IMR-90 (cell line): ENCODE results near the gene SNAPIN. TPM values are rescaled to one million over a fixed set of nuclear protein-coding genes. Genes with fewer than 3 reads are reported as not detected.

Source experiments
- ATAC-seq: fragments of 200-7000 bp; cut with Tn5 transposase; 2 replicates; pipeline ENCODE4 v1.9.1; 2020; ENCODE audit warnings: low read depth, mild to moderate bottlenecking, moderate library complexity
- BruUV-seq: library from RNA; stranded (reverse); fragments of 400-500 nt; replicated peaks from 2 replicates; lab custom pipeline; 2021; lab: Mats Ljungman, UMichigan
- CTCF ChIA-PET: fragments of 300-600 bp; formaldehyde crosslinking; extraction: SDS; loops from one replicate; lab custom pipeline; 2021; ENCODE audit warnings: antibody characterized with exemption; lab: Yijun Ruan, JAX
- POLR2A ChIA-PET: fragments of 300-600 bp; sonication (Branson Sonifier 250); formaldehyde crosslinking; loops from one replicate; lab custom pipeline; 2022; ENCODE audit warnings: antibody characterized with exemption; ENCODE audit not compliant: unreplicated experiment; lab: Charles Lee
- DNase-seq: peaks from one replicate; pipeline ENCODE4 v3.0.0; 2013
- H2AFZ ChIP-seq: replicated peaks from 2 replicates; pipeline ENCODE3; 2013; ENCODE audit warnings: low read length, mild to moderate bottlenecking; ENCODE audit not compliant: poor library complexity
- H2AK5ac ChIP-seq: 2 replicates; pipeline ENCODE4 v1.6.1; 2013; ENCODE audit warnings: low read depth, low read length, inconsistent platforms
- H2AK9ac ChIP-seq: replicated peaks from 2 replicates; pipeline ENCODE3; 2013; ENCODE audit warnings: mild to moderate bottlenecking, low read depth, low read length, moderate library complexity; ENCODE audit not compliant: poor library complexity
- H2BK120ac ChIP-seq: 2 replicates; pipeline ENCODE4 v1.6.1; 2013; ENCODE audit warnings: low read depth, low read length, inconsistent platforms
- H2BK15ac ChIP-seq: 3 replicates; pipeline ENCODE4 v1.6.1; 2013; ENCODE audit warnings: low read depth, low read length, inconsistent platforms
- H2BK20ac ChIP-seq: 2 replicates; pipeline ENCODE4 v1.6.1; 2013; ENCODE audit warnings: low read depth, mild to moderate bottlenecking, inconsistent platforms, low read length, moderate library complexity
- H2BK5ac ChIP-seq: 2 replicates; pipeline ENCODE4 v1.6.1; 2013; ENCODE audit warnings: mild to moderate bottlenecking, low read depth, low read length, inconsistent platforms; ENCODE audit not compliant: poor library complexity, severe bottlenecking
- H3K14ac ChIP-seq: replicated peaks from 2 replicates; pipeline ENCODE4 v1.6.1; 2013; ENCODE audit warnings: low read depth, low read length, inconsistent platforms
- H3K18ac ChIP-seq: 2 replicates; pipeline ENCODE4 v1.6.1; 2013; ENCODE audit warnings: low read depth, low read length, control low read depth
- H3K23ac ChIP-seq: 2 replicates; pipeline ENCODE4 v1.6.1; 2013; ENCODE audit warnings: low read depth, low read length, inconsistent platforms
- H3K27ac ChIP-seq: 2 replicates; pipeline ENCODE4 v1.5.1; 2013; ENCODE audit warnings: mild to moderate bottlenecking, control low read depth, low read length; ENCODE audit not compliant: insufficient read depth
- H3K27me3 ChIP-seq: 2 replicates; pipeline ENCODE4 v1.6.1; 2013; ENCODE audit warnings: low read length; ENCODE audit not compliant: control insufficient read depth, insufficient read depth
- H3K36me3 ChIP-seq: 2 replicates; pipeline ENCODE4 v1.6.1; 2013; ENCODE audit warnings: low read length, mixed read lengths; ENCODE audit not compliant: control insufficient read depth, insufficient read depth
- H3K4ac ChIP-seq: 2 replicates; pipeline ENCODE4 v1.6.1; 2013; ENCODE audit warnings: low read depth, low read length, inconsistent platforms
- H3K4me1 ChIP-seq: 2 replicates; pipeline ENCODE4 v1.6.1; 2013; ENCODE audit warnings: low read length, mixed read lengths; ENCODE audit not compliant: control insufficient read depth, insufficient read depth
- H3K4me2 ChIP-seq: 2 replicates; pipeline ENCODE4 v1.6.1; 2013; ENCODE audit warnings: low read depth, mild to moderate bottlenecking, control low read depth, low read length, moderate library complexity
- H3K4me3 ChIP-seq: 2 replicates; pipeline ENCODE4 v1.5.1; 2013; ENCODE audit warnings: low read depth, mild to moderate bottlenecking, control low read depth, low read length, moderate library complexity; ENCODE audit not compliant: insufficient read depth
- H3K56ac ChIP-seq: 2 replicates; pipeline ENCODE4 v1.6.1; 2013; ENCODE audit warnings: low read length, inconsistent platforms; ENCODE audit not compliant: insufficient read depth; ENCODE audit errors: extremely low read depth
- H3K79me1 ChIP-seq, 2 experiments: 2 replicates each; pipeline ENCODE4 v1.6.1; 2013; ENCODE audit warnings: low read length in 2 of 2, inconsistent platforms in 1 of 2, low read depth in 1 of 2
- H3K9ac ChIP-seq: 2 replicates; pipeline ENCODE4 v1.6.1; 2013; ENCODE audit warnings: low read depth, low read length, control low read depth
- H3K9me1 ChIP-seq: 2 replicates; pipeline ENCODE4 v1.6.1; 2013; ENCODE audit warnings: low read length, inconsistent platforms; ENCODE audit not compliant: insufficient read depth
- H3K9me3 ChIP-seq: 2 replicates; pipeline ENCODE4 v1.6.1; 2013; ENCODE audit warnings: low read length; ENCODE audit not compliant: control insufficient read depth, insufficient read depth
- H4K20me1 ChIP-seq: 2 replicates; pipeline ENCODE4 v1.6.1; 2013; ENCODE audit warnings: low read length, inconsistent platforms; ENCODE audit not compliant: insufficient read depth
- H4K5ac ChIP-seq: 2 replicates; pipeline ENCODE4 v1.6.1; 2013; ENCODE audit warnings: mild to moderate bottlenecking, low read depth, low read length, control low read depth
- H4K8ac ChIP-seq, 2 experiments: 2 replicates each; pipeline ENCODE4 v1.6.1; 2013; ENCODE audit warnings: low read depth in 2 of 2, low read length in 2 of 2, control low read depth in 1 of 2, inconsistent platforms in 1 of 2
- H4K91ac ChIP-seq: 2 replicates; pipeline ENCODE4 v1.6.1; 2013; ENCODE audit warnings: low read depth, low read length, inconsistent platforms; ENCODE audit not compliant: insufficient read depth
- BHLHE40 ChIP-seq: fragments of 150-350 bp; IDR thresholded peaks from 2 replicates; pipeline ENCODE4 v1.6.1; 2016; ENCODE audit warnings: mild to moderate bottlenecking, low read depth, low read length
- CEBPB ChIP-seq: IDR thresholded peaks from 2 replicates; pipeline ENCODE4 v1.6.1; 2012; ENCODE audit warnings: low read depth, low read length, improper control_type of control experiment
- FOS ChIP-seq: fragments of 150-350 bp; IDR thresholded peaks from 2 replicates; pipeline ENCODE4 v1.6.1; 2016; ENCODE audit warnings: low read depth, low read length
- MAZ ChIP-seq: IDR thresholded peaks from 2 replicates; pipeline ENCODE4 v1.6.1; 2012; ENCODE audit warnings: low read depth, mild to moderate bottlenecking, low read length, improper control_type of control experiment, moderate library complexity, borderline replicate concordance
- RAD21 ChIP-seq: IDR thresholded peaks from 2 replicates; pipeline ENCODE4 v1.6.1; 2012; ENCODE audit warnings: low read length, improper control_type of control experiment
- WGBS, 2 experiments: methylation state at CpG; one replicate each; pipeline versions ENCODE4 v1.1.5 to v1.1.7; 2013; ENCODE audit warnings: missing lambda C conversion rate in 2 of 2; ENCODE audit not compliant: insufficient read length in 1 of 2; ENCODE audit errors: extremely low coverage in 2 of 2; 5-methylcytosine and 5-hydroxymethylcytosine counted together
- dilution Hi-C: fragments of 300-500 bp; cut with HindIII; formaldehyde crosslinking; loops from one replicate; pipeline ENCODE4 v1.14.3; 2018; ENCODE audit warnings: low sequenced_read_pairs; ENCODE audit not compliant: unreplicated experiment
- in situ Hi-C: fragments of 300-500 bp; cut with MboI; formaldehyde crosslinking; loops from 3 replicates; pipeline ENCODE4 v1.14.3; 2019; ENCODE audit warnings: low sequenced_read_pairs, inconsistent platforms, mixed read lengths
- intact Hi-C: fragments of 100-400 bp; cut with micrococcal nuclease; formaldehyde crosslinking; loops from 2 replicates; pipeline ENCODE4 v1.10.0; 2022
- polyA plus RNA-seq, 3 experiments: library from polyadenylated mRNA; depleted of rRNA; stranded (reverse); fragments of >200 nt; gene quantifications; 2 replicates each; pipeline ENCODE4 v1.2.3, GENCODE V29; 2012; ENCODE audit warnings: low replicate concordance in 1 of 3
- total RNA-seq: library from RNA; depleted of rRNA; stranded (reverse); fragments of >200 nt; gene quantifications from 2 replicates; pipeline ENCODE4 v1.2.3, GENCODE V29; 2012
- TF ChIP-seq, protein P1 (sequence below): fragments of 150-350 bp; IDR thresholded peaks from 2 replicates; pipeline ENCODE4 v1.6.1; 2017; ENCODE audit warnings: mild to moderate bottlenecking, antibody characterized with exemption, low read length, low read depth
- TF ChIP-seq, protein P2 (sequence below): fragments of 150-350 bp; IDR thresholded peaks from 2 replicates; pipeline ENCODE4 v1.6.1; 2016; ENCODE audit warnings: low read depth, mild to moderate bottlenecking, low read length, moderate library complexity, borderline replicate concordance

SNAPIN gene
- total and polyA plus RNA-seq, 2 of the 4 experiments (the other 2 are of a cell fraction) = 37.4 to 40.9 TPM

DNA sequence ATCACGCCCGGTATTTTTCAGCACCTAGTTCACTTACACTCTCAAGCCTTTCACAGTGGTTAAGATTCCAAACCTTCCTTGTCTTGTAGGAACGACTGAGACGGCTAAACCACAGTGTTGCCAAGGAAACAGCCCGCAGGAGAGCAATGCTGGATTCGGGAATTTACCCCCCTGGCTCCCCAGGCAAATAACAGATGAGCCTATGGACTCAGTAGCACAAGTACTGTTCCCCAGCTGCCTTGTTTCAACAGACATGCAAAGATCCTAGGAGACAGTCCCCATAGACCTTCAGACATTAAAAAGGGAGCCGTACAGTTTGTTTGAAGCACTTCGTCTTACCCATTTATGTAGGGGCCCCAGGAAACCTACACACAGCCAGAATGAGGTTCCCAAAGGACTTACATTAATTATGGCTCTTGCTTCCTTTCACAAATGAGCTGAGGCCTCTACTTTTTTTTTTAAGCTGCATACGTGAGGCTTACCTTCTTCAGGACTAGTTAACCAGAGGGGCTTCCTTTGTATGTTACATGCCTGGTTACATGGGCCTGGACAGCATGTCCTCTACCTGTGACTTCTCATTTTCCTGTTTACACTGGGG is 2.7 kb downstream of the SNAPIN start:
- intact Hi-C loops (no loop called here), in situ Hi-C loops (no loop called here)

More for the DNA sequence above, 2.7 kb downstream of the SNAPIN start:
- no peak overlapping the region for H3K9ac ChIP-seq
- H3K9me3 ChIP-seq = no peaks in the 10 kb centered on the region
- H2AK9ac ChIP-seq = no peak overlapping the region
- H2BK15ac ChIP-seq = no peak overlapping the region
- no peak for TF ChIP-seq MAZ
- TF ChIP-seq RAD21 = no peak
- no peak for TF ChIP-seq BHLHE40
- TF ChIP-seq, protein P1, sequence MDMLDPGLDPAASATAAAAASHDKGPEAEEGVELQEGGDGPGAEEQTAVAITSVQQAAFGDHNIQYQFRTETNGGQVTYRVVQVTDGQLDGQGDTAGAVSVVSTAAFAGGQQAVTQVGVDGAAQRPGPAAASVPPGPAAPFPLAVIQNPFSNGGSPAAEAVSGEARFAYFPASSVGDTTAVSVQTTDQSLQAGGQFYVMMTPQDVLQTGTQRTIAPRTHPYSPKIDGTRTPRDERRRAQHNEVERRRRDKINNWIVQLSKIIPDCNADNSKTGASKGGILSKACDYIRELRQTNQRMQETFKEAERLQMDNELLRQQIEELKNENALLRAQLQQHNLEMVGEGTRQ = no peak
- no peak for TF ChIP-seq CEBPB
- no peak for TF ChIP-seq FOS
- TF ChIP-seq, protein P2, sequence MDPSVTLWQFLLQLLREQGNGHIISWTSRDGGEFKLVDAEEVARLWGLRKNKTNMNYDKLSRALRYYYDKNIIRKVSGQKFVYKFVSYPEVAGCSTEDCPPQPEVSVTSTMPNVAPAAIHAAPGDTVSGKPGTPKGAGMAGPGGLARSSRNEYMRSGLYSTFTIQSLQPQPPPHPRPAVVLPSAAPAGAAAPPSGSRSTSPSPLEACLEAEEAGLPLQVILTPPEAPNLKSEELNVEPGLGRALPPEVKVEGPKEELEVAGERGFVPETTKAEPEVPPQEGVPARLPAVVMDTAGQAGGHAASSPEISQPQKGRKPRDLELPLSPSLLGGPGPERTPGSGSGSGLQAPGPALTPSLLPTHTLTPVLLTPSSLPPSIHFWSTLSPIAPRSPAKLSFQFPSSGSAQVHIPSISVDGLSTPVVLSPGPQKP = no peak
- H3K14ac ChIP-seq = no peak overlapping the region
- no peak overlapping the region for H3K23ac ChIP-seq
- peaks cover 3% of the 10 kb centered on the region for H3K4me1 ChIP-seq
- H3K79me1 ChIP-seq = peaks cover 14 to 28% of the 10 kb centered on the region in 2 experiments; a peak in 3 of 4 replicates
- no peak overlapping the region for H3K27ac ChIP-seq
- no peaks in the 10 kb centered on the region for H3K27me3 ChIP-seq
- no peak overlapping the region for H3K4ac ChIP-seq
- H2AK5ac ChIP-seq = no peak overlapping the region
- H3K36me3 ChIP-seq = peaks cover 47% of the 10 kb centered on the region
- H3K9me1 ChIP-seq = no peaks in the 10 kb centered on the region; the same call in 1 of the 2 replicates
- no peak overlapping the region for H3K4me3 ChIP-seq
- no TSS peak for BruUV-seq
- H3K18ac ChIP-seq = no peak overlapping the region
- WGBS, 2 experiments = 85% methylated on average over 4 of the region's 9 CpGs; no CpG with 5 or more reads in 1 of the 2 experiments
- H4K91ac ChIP-seq = no peak overlapping the region
- no peak overlapping the region for H2BK20ac ChIP-seq
- H4K8ac ChIP-seq = no peak overlapping the region
- H4K5ac ChIP-seq = no peak overlapping the region
- H2BK5ac ChIP-seq = no peak overlapping the region
- H3K4me2 ChIP-seq = no peak overlapping the region
- H2BK120ac ChIP-seq = no peak overlapping the region
- no peak overlapping the region for H3K56ac ChIP-seq
- no peak for DNase-seq
- ChIA-PET POLR2A (no interaction called here), CTCF (interaction anchor here (0.7 kb wide), 1 partner anchor 148 kb away, joined by 3 read pairs; no protein-coding TSS in a partner anchor)
- H2AFZ ChIP-seq = no peak overlapping the region
- dilution Hi-C loops = no loop called here
- no peaks in the 10 kb centered on the region for H4K20me1 ChIP-seq
- ATAC-seq = no peak
